ENCODE data around the gene P4HA2.

P4HA2 gene

GRCh38 chr5:132256086-132256782, 28.6 kb upstream of the P4HA2 start:
- intact Hi-C loops (cut with DNase I) = no loop called here

GRCh38 chr5:132254321-132254977, 26.8 kb upstream of the P4HA2 start:
- intact Hi-C loops (cut with DNase I) = no loop called here
- DNase-seq = peak in 8 of 42 donors; percentile 0 to 35 (median 6)

More at GRCh38 chr5:132256086-132256782, 28.6 kb upstream of the P4HA2 start:
- DNase-seq = peak in 12 of 42 donors; percentile 1 to 28 (median 10)

GRCh38 chr5:132253452-132254320, 26.0 kb upstream of the P4HA2 start:
- DNase-seq = peak in 10 of 42 donors; percentile 1 to 40 (median 8)
- intact Hi-C loops (cut with DNase I) = no loop called here

GRCh38 chr5:132253008-132253441, 25.4 kb upstream of the P4HA2 start:
- DNase-seq = peak in 11 of 42 donors; percentile 2 to 36 (median 6)
- intact Hi-C loops (cut with DNase I) = no loop called here

- DNase-seq = peak; percentile 39 to 90 (median 74)
- intact Hi-C loops (cut with DNase I) = no loop called here
These were observed 23.6 kb upstream of the P4HA2 start for GRCh38 chr5:132251220-132251725.

GRCh38 chr5:132250547-132250946, 22.9 kb upstream of the P4HA2 start:
- DNase-seq = peak in 13 of 42 donors; percentile 0 to 19 (median 8)
- intact Hi-C loops (cut with DNase I) = no loop called here

GRCh38 chr5:132246806-132247205, 19.2 kb upstream of the P4HA2 start:
- intact Hi-C loops (cut with DNase I) = no loop called here
- DNase-seq = no peak

- DNase-seq = no peak
- intact Hi-C loops (cut with DNase I) = no loop called here
These were observed 17.9 kb upstream of the P4HA2 start for GRCh38 chr5:132245593-132245992.

- DNase-seq = peak in 7 of 42 donors; percentile 0 to 13 (median 3)
- intact Hi-C loops (cut with DNase I) = no loop called here
These were observed 15.8 kb upstream of the P4HA2 start for GRCh38 chr5:132243366-132243977.

GRCh38 chr5:132239776-132240175, 12.1 kb upstream of the P4HA2 start:
- intact Hi-C loops (cut with DNase I) = no loop called here
- DNase-seq = peak in 6 of 42 donors; percentile 1 to 15 (median 3)

GRCh38 chr5:132238901-132239500, 11.3 kb upstream of the P4HA2 start:
- peak in 8 of 42 donors; percentile 0 to 28 (median 4) for DNase-seq
- intact Hi-C loops (cut with DNase I) = no loop called here

- intact Hi-C loops (cut with DNase I) = no loop called here
- peak in 41 of 42 donors; percentile 55 to 93 (median 84) for DNase-seq
These were observed 10.6 kb upstream of the P4HA2 start for GRCh38 chr5:132238169-132238744.

GRCh38 chr5:132237670-132238069, 10.0 kb upstream of the P4HA2 start:
- intact Hi-C loops (cut with DNase I) = no loop called here
- DNase-seq = peak in 5 of 42 donors; percentile 2 to 10 (median 3)

- DNase-seq = peak in 8 of 42 donors; percentile 2 to 30 (median 6)
- intact Hi-C loops (cut with DNase I) = no loop called here
These were observed 9.5 kb upstream of the P4HA2 start for GRCh38 chr5:132237141-132237540.

GRCh38 chr5:132235340-132235739, 7.7 kb upstream of the P4HA2 start:
- DNase-seq = no peak
- intact Hi-C loops (cut with DNase I) = no loop called here

GRCh38 chr5:132234684-132235062, 7.0 kb upstream of the P4HA2 start:
- intact Hi-C loops (cut with DNase I) = no loop called here
- peak in 7 of 42 donors; percentile 1 to 26 (median 7) for DNase-seq

- intact Hi-C loops (cut with DNase I) = no loop called here
- DNase-seq = peak in 6 of 42 donors; percentile 1 to 29 (median 6)
These were observed 6.4 kb upstream of the P4HA2 start for GRCh38 chr5:132233811-132234683.
